K562 (cell line): ENCODE results near the gene ASIC3. TPM values are rescaled to one million over a fixed set of nuclear protein-coding genes. Genes with fewer than 3 reads are reported as not detected.

Source experiments
- ATAC-seq: fragments of 200-7000 bp; cut with Tn5 transposase; 3 replicates; pipeline ENCODE4 v1.9.1; 2020; ENCODE audit warnings: moderate library complexity
- BruUV-seq: library from RNA; stranded (reverse); fragments of 400-500 nt; replicated peaks from 2 replicates; lab custom pipeline; 2021; lab: Mats Ljungman, UMichigan
- CTCF ChIA-PET: fragments of 300-600 bp; formaldehyde crosslinking; extraction: SDS; loops from one replicate; lab custom pipeline; 2021; ENCODE audit warnings: low intra/inter-chr PET ratio; lab: Yijun Ruan, JAX
- POLR2A ChIA-PET: fragments of 300-600, 350-650 bp; sonication (Branson Sonifier 250); formaldehyde crosslinking; extraction: SDS; loops from one replicate; lab custom pipeline; 2021; ENCODE audit warnings: antibody characterized with exemption, inconsistent platforms; lab: Yijun Ruan, JAX
- DNase-seq, 4 experiments: peaks; one replicate each; pipeline versions ENCODE4 v3.0.0 to v3.0.0-alpha.2; 2011 to 2018; ENCODE audit warnings: low spot score in 3 of 4, mixed read lengths in 3 of 4; ENCODE audit errors: extremely low read depth in 1 of 4
- FAIRE-seq: peaks from 2 replicates; lab custom pipeline; 2011; peaks lifted over from hg19 to GRCh38; lab: Jason Lieb, UNC
- H2AFZ ChIP-seq: 2 replicates; pipeline ENCODE4 v1.6.0; 2011; ENCODE audit warnings: low read depth, low read length, control low read depth, inconsistent platforms
- H3K27ac ChIP-seq: fragments of 200-600 bp; 3 replicates; pipeline ENCODE4 v1.8.0; 2011; ENCODE audit warnings: low read depth, mild to moderate bottlenecking, control low read depth, inconsistent platforms, low read length, moderate library complexity, mixed read lengths; ENCODE audit errors: extremely low read depth
- H3K27me3 ChIP-seq, 2 experiments: fragments of 300-600 bp in 1 of 2; 2 replicates in 1 of 2; 3 replicates in 1 of 2; pipeline versions ENCODE4 v1.6.0 to v1.8.0; 2011; ENCODE audit warnings: inconsistent platforms in 2 of 2, low read length in 2 of 2, mild to moderate bottlenecking in 1 of 2, mixed read lengths in 1 of 2, moderate library complexity in 1 of 2; ENCODE audit not compliant: control insufficient read depth in 2 of 2, insufficient read depth in 2 of 2
- H3K36me3 ChIP-seq: fragments of 300-600 bp; 3 replicates; pipeline ENCODE4 v1.8.0; 2011; ENCODE audit warnings: mild to moderate bottlenecking, low read length, inconsistent platforms; ENCODE audit not compliant: control insufficient read depth, insufficient read depth
- H3K4me1 ChIP-seq, 2 experiments: fragments of 200-600 bp in 1 of 2; replicated peaks in 1 of 2; 2 replicates in 1 of 2; 3 replicates in 1 of 2; pipeline versions ENCODE4 v1.5.1 to v1.8.0; 2011; ENCODE audit warnings: inconsistent platforms in 2 of 2, low read length in 2 of 2, mild to moderate bottlenecking in 1 of 2, mixed read lengths in 1 of 2, moderate library complexity in 1 of 2; ENCODE audit not compliant: control insufficient read depth in 2 of 2, insufficient read depth in 2 of 2
- H3K4me2 ChIP-seq: 2 replicates; pipeline ENCODE4 v1.6.1; 2011; ENCODE audit warnings: low read length, control low read depth, inconsistent platforms, mixed read lengths; ENCODE audit not compliant: insufficient read depth
- H3K4me3 ChIP-seq: fragments of 200-600 bp; sonication (generic), shearing (Covaris generic); 2 replicates; pipeline ENCODE4 v1.5.1; 2016; ENCODE audit warnings: control low read depth, inconsistent platforms
- H3K79me2 ChIP-seq: fragments of 200-600 bp; 3 replicates; pipeline ENCODE4 v1.8.0; 2011; ENCODE audit warnings: low read length, inconsistent platforms; ENCODE audit not compliant: control insufficient read depth, insufficient read depth
- H3K9ac ChIP-seq, 2 experiments: 2 replicates each; pipeline versions ENCODE4 v1.6.0 to v1.6.1; 2011; ENCODE audit warnings: low read depth in 2 of 2, low read length in 2 of 2, control low read depth in 1 of 2, inconsistent platforms in 1 of 2, mild to moderate bottlenecking in 1 of 2, mixed read lengths in 1 of 2; ENCODE audit not compliant: insufficient read depth in 1 of 2
- H3K9me1 ChIP-seq: one replicate; pipeline ENCODE4 v1.6.0; 2011; ENCODE audit warnings: inconsistent platforms, mild to moderate bottlenecking, low read length, moderate library complexity; ENCODE audit not compliant: control insufficient read depth, insufficient read depth
- H3K9me3 ChIP-seq: replicated peaks from 2 replicates; pipeline ENCODE4 v1.5.1; 2011; ENCODE audit warnings: low read depth, low read length, inconsistent platforms; ENCODE audit not compliant: control insufficient read depth, insufficient read depth
- H4K20me1 ChIP-seq: replicated peaks from 2 replicates; pipeline ENCODE4 v1.6.1; 2011; ENCODE audit warnings: low read length, inconsistent platforms, mixed read lengths; ENCODE audit not compliant: control insufficient read depth, insufficient read depth
- SLC30A9 ChIP-seq: fragments of 250-450 bp; sonication (Bioruptor Pico); IDR thresholded peaks from 2 replicates; pipeline ENCODE4 v1.8.0; 2022; ENCODE audit warnings: mild to moderate bottlenecking, moderate library complexity
- STAT5A ChIP-seq: IDR thresholded peaks from 2 replicates; pipeline ENCODE4 v1.6.1; 2012; ENCODE audit warnings: low read length, inconsistent platforms, borderline replicate concordance
- ZBTB7A ChIP-seq: IDR thresholded peaks from 2 replicates; pipeline ENCODE4 v1.6.1; 2011; ENCODE audit warnings: low read depth, mild to moderate bottlenecking, low read length, moderate library complexity, borderline replicate concordance; ENCODE audit not compliant: control insufficient read depth
- ZNF121 ChIP-seq: sonication (generic); formaldehyde crosslinking; conservative IDR thresholded peaks from 2 replicates; pipeline ENCODE4 v1.8.0; 2022; ENCODE audit warnings: missing genetic modification reagents
- WGBS: fragments of 100-300 bp; shearing (Covaris generic); methylation state at CpG from one replicate; pipeline ENCODE4 v1.1.6; 2016; ENCODE audit warnings: low coverage, mixed read lengths; ENCODE audit not compliant: insufficient coverage; ENCODE audit errors: missing lambda C conversion rate; 5-methylcytosine and 5-hydroxymethylcytosine counted together
- in situ Hi-C: fragments of 300-500 bp; cut with MboI; formaldehyde crosslinking; loops from 4 replicates; pipeline ENCODE4 v1.15.0; 2018; ENCODE audit warnings: inconsistent platforms, mixed read lengths
- intact Hi-C: fragments of 100-400 bp; cut with micrococcal nuclease; formaldehyde crosslinking; loops from 2 replicates; pipeline ENCODE4 v1.14.2; 2022
- polyA plus RNA-seq, 8 experiments: library from polyadenylated mRNA; depleted of rRNA in 4 of 8; stranded (reverse) in 5 of 8; unstranded in 3 of 8; fragments of >200 nt; fragmentation: Nextera tagmentation in 2 of 8; fragmentation: Illumina TruSeq in 1 of 8; extraction: Ambion mirVana in 2 of 8; extraction: Trizol in 1 of 8; gene quantifications; 2 replicates each; pipeline versions ENCODE4 v1.2.1 to v1.2.3, GENCODE V29; 2011 to 2014; ENCODE audit warnings: inconsistent platforms in 1 of 8, missing spikeins in 1 of 8
- total RNA-seq, 7 experiments: library from RNA; depleted of rRNA in 6 of 7; stranded (reverse); fragments of >200 nt in 6 of 7; fragmentation: Illumina TruSeq in 2 of 7; extraction: Trizol in 2 of 7; gene quantifications; 2 replicates each; pipeline versions ENCODE4 v1.2.1 to v1.2.3, GENCODE V29; 2011 to 2021; ENCODE audit warnings: low replicate concordance in 1 of 7

ASIC3 gene
- total and polyA plus RNA-seq, 9 of the 15 experiments (the other 6 are each of a cell fraction or from before 2014, with no cell fraction given), result 0.11 to 5.0 (median 0.87) TPM

- POLR2A ChIA-PET, result interaction anchor here (0.6 to 5.0 kb wide), 7 partner anchors 8 to 1125 kb away, joined by 3 to 24 read pairs (median 4); partner anchors contain the start of genes FASTK, SLC4A2 and TMUB1
- Histone ChIP-seq H3K9me1 (no peaks in the 10 kb centered on the region), H3K27me3 (no peaks in the 10 kb centered on the region), H3K36me3 (peaks cover 95% of the 10 kb centered on the region), H4K20me1 (no peaks in the 10 kb centered on the region; the same call in 1 of the 2 replicates), H3K4me1 (peaks cover 4 to 53% of the 10 kb centered on the region in 2 experiments), H3K9me3 (no peaks in the 10 kb centered on the region), H3K4me2 (no peak overlapping the region), H3K27ac (no peak overlapping the region), H3K79me2 (peaks cover 24% of the 10 kb centered on the region), H3K9ac (peak overlapping the region in 1 of 2 experiments; percentile 62; a peak in 1 of 4 replicates), H3K4me3 (no peak overlapping the region), H2AFZ (no peak overlapping the region)
- intact Hi-C loops, result no loop called here
- FAIRE-seq, result peak; percentile 35
- CTCF ChIA-PET, result no interaction called here
- no peak for ATAC-seq
- BruUV-seq, result no TSS peak
- DNase-seq, result no peak
- no peak for TF ChIP-seq STAT5A
- TF ChIP-seq ZBTB7A, result no peak
- TF ChIP-seq SLC30A9 (CRISPR knock-in tag), result no peak
- peak; percentile 77 for TF ChIP-seq ZNF121 (CRISPR knock-in tag)
- TF ChIP-seq, all 486 proteins: peak for 1
- in situ Hi-C loops, result no loop called here
- WGBS, result 89% methylated on average over 12 of the region's 12 CpGs
Measured at GRCh38 chr7:151068069-151068773, 19.9 kb downstream of the ASIC3 start.
